ENCODE results near the gene ARL13B.

ARL13B gene

GRCh38 chr3:93969997-93970396, 10.0 kb upstream of the ARL13B start:
- H3K4me2 ChIP-seq (ENCODE audit: low read depth, low read length), result no peak overlapping the region
- no peaks in the 10 kb centered on the region for H3K9me2 ChIP-seq (replicated peaks; ENCODE audit: insufficient read depth, low read length)
- H4K20me1 ChIP-seq (ENCODE audit: insufficient read depth, low read length), result no peaks in the 10 kb centered on the region
- H3K36me3 ChIP-seq (replicated peaks; ENCODE audit: insufficient read depth, low read length), result no peaks in the 10 kb centered on the region
- no peak overlapping the region for H3K4me3 ChIP-seq (ENCODE audit: low read length)
- H3K9me3 ChIP-seq (replicated peaks; ENCODE audit: insufficient read depth, low read length), result no peaks in the 10 kb centered on the region
- TF ChIP-seq, protein P1, sequence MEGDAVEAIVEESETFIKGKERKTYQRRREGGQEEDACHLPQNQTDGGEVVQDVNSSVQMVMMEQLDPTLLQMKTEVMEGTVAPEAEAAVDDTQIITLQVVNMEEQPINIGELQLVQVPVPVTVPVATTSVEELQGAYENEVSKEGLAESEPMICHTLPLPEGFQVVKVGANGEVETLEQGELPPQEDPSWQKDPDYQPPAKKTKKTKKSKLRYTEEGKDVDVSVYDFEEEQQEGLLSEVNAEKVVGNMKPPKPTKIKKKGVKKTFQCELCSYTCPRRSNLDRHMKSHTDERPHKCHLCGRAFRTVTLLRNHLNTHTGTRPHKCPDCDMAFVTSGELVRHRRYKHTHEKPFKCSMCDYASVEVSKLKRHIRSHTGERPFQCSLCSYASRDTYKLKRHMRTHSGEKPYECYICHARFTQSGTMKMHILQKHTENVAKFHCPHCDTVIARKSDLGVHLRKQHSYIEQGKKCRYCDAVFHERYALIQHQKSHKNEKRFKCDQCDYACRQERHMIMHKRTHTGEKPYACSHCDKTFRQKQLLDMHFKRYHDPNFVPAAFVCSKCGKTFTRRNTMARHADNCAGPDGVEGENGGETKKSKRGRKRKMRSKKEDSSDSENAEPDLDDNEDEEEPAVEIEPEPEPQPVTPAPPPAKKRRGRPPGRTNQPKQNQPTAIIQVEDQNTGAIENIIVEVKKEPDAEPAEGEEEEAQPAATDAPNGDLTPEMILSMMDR (IDR thresholded peaks at IDR 0.05; ENCODE audit: low read length), result no peak
- TF ChIP-seq EZH2 (optimal IDR thresholded peaks at IDR 0.05; ENCODE audit: low read depth, low read length), result no peak
- TF ChIP-seq EZH2phosphoT487 (IDR thresholded peaks at IDR 0.05; ENCODE audit: low read length), result no peak
- no peak overlapping the region for H3K9ac ChIP-seq (ENCODE audit: low read length)
- no peak overlapping the region for H3K27ac ChIP-seq (ENCODE audit: low read length)
- H3K4me1 ChIP-seq (ENCODE audit: low read length), result no peaks in the 10 kb centered on the region
- no peaks in the 10 kb centered on the region for H3F3A ChIP-seq (ENCODE audit: insufficient read depth, low read length)
- no peaks in the 10 kb centered on the region for H3K79me2 ChIP-seq (ENCODE audit: low read length)
- DNase-seq, result no peak
- H3K27me3 ChIP-seq (replicated peaks; ENCODE audit: insufficient read depth, low read length), result no peaks in the 10 kb centered on the region
- H2AFZ ChIP-seq (ENCODE audit: low read length), result no peak overlapping the region

DNA sequence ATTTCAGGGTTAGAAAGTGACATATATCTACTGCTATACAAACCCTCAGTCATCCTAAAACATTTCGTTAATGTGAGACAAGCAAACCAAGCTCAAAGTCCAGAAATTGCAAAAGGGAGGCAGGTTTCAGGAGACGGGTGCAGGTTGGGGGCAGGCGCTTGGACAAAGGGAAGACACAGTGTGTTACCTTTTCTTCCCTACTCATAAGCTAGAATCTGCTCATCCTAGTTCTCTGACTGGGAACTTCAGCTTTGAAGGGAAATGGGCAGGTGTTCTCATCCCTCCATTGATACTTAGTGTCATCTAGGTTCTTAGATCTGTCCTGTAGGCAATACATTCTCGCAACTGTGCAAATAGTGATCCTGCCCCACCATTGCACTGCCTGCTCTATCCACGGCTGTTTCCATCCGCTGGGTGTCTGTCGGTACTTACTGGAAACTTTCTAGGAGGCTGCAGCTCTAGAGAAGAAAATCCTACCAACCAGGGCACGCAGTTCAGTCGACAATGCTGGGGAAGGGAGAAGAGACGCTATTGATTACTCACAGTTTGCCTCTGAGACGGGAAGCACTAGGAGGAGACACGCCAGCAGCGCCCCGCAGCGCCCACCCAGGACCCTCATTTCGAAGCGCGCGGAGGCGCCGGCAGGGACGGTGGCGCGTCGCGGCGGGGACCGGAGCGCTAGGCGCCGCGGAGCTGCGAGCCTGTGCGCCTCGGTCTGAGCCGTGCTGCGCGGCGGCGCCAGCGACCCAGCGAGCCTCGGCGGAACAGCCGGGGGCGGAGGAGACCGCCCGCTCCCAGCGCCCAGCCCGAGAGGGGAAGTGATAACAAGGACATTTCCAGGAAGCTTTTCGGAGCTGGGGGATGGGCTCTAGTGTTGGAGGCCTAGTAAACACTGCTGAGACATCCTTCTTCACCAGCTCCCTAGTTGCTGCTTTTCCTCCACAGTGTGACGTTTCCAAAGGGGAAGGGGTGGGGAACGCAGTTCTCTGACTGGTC, 6.5 kb upstream of the ARL13B start, which contains the start of gene PROS1:
Gene PROS1 (minus strand): TSS at position 766 of the 996 bp plus-strand sequence. CDS start 147 bp downstream, at position 619.
- no peaks in the 10 kb centered on the region for H3K27me3 ChIP-seq (replicated peaks; ENCODE audit: insufficient read depth, low read length)
- H3K36me3 ChIP-seq (replicated peaks; ENCODE audit: insufficient read depth, low read length), result no peaks in the 10 kb centered on the region
- peak; percentile 56 for DNase-seq
- peak within 1 kb of the TSS; percentile 68 for H3K4me3 ChIP-seq (ENCODE audit: low read length)
- H4K20me1 ChIP-seq (ENCODE audit: insufficient read depth, low read length), result no peaks in the 10 kb centered on the region
- peak within 1 kb of the TSS; percentile 90 for H2AFZ ChIP-seq (ENCODE audit: low read length)
- no peaks in the 10 kb centered on the region for H3K9me2 ChIP-seq (replicated peaks; ENCODE audit: insufficient read depth, low read length)
- no peaks in the 10 kb centered on the region for H3K9me3 ChIP-seq (replicated peaks; ENCODE audit: insufficient read depth, low read length)
- H3F3A ChIP-seq (ENCODE audit: insufficient read depth, low read length), result no peaks in the 10 kb centered on the region
- no peak within 1 kb of the TSS for H3K27ac ChIP-seq (ENCODE audit: low read length)
- H3K9ac ChIP-seq (ENCODE audit: low read length), result peak within 1 kb of the TSS; percentile 13; the same call in 1 of the 2 replicates
- no peaks in the 10 kb centered on the region for H3K79me2 ChIP-seq (ENCODE audit: low read length)
- H3K4me2 ChIP-seq (ENCODE audit: low read depth, low read length), result peak within 1 kb of the TSS; percentile 82
- no peaks in the 10 kb centered on the region for H3K4me1 ChIP-seq (ENCODE audit: low read length)
- no peak for TF ChIP-seq EZH2phosphoT487 (IDR thresholded peaks at IDR 0.05; ENCODE audit: low read length)
- TF ChIP-seq EZH2 (optimal IDR thresholded peaks at IDR 0.05; ENCODE audit: low read depth, low read length), result no peak
- TF ChIP-seq, protein P1 (IDR thresholded peaks at IDR 0.05; ENCODE audit: low read length), result no peak

DNA sequence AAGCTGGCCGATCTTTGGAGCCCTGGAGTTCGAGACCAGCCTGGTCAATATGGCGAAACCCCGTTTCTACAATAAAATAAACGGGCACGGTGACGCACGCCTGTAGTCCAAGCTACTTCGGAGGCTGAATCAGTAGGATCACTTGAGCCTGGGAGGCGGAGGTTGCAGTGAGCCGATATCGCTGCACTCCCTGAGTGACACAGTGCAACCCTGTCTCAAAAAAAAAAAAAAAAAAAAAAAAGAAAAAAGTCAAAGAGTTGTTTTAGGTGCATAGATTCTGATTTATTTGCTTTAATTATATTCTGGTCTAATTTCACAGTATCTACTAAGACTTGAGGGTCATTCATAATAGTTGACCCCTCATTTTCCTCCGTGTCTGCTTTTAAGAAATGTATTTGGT, 1.7 kb downstream of the ARL13B start:
- Histone ChIP-seq H3K27ac (ENCODE audit: low read length) (no peak overlapping the region), H3F3A (ENCODE audit: insufficient read depth, low read length) (0 out of 2 replicates have a peak, but pooled peaks cover 7% of the 10 kb centered on the region), H3K4me3 (ENCODE audit: low read length) (no peak overlapping the region), H3K4me2 (ENCODE audit: low read depth, low read length) (no peak overlapping the region), H3K36me3 (replicated peaks; ENCODE audit: insufficient read depth, low read length) (no peaks in the 10 kb centered on the region), H3K4me1 (ENCODE audit: low read length) (peaks cover 8% of the 10 kb centered on the region), H3K79me2 (ENCODE audit: low read length) (peaks cover 17% of the 10 kb centered on the region), H4K20me1 (ENCODE audit: insufficient read depth, low read length) (no peaks in the 10 kb centered on the region), H3K9me2 (replicated peaks; ENCODE audit: insufficient read depth, low read length) (no peaks in the 10 kb centered on the region), H3K9me3 (replicated peaks; ENCODE audit: insufficient read depth, low read length) (no peaks in the 10 kb centered on the region), H3K27me3 (replicated peaks; ENCODE audit: insufficient read depth, low read length) (no peaks in the 10 kb centered on the region), H2AFZ (ENCODE audit: low read length) (no peak overlapping the region), H3K9ac (ENCODE audit: low read length) (no peak overlapping the region)
- no peak for TF ChIP-seq EZH2 (optimal IDR thresholded peaks at IDR 0.05; ENCODE audit: low read depth, low read length)
- TF ChIP-seq EZH2phosphoT487 (IDR thresholded peaks at IDR 0.05; ENCODE audit: low read length), result no peak
- TF ChIP-seq, protein P1 (IDR thresholded peaks at IDR 0.05; ENCODE audit: low read length), result no peak
- no peak for DNase-seq
